ENCODE measurements around the gene DSCAML1. TPM values are rescaled to one million over a fixed set of nuclear protein-coding genes. Genes with fewer than 3 reads are reported as not detected.

DSCAML1 gene
- total RNA-seq, 1 experiment from 2014 or later, result 0.15 TPM

GRCh38 chr11:117490911-117491310 lies 306.1 kb downstream of the DSCAML1 start:
- no peaks in the 10 kb centered on the region for H3K9me3 Mint-ChIP-seq
- no peak overlapping the region; a peak in 1 of 5 replicates for H3K4me3 Mint-ChIP-seq
- H3K4me1 Mint-ChIP-seq, result peaks cover 20 to 45% of the 10 kb centered on the region in 2 experiments
- no peak overlapping the region for H3K27ac Mint-ChIP-seq
- Histone ChIP-seq H3K23me2 (ENCODE audit: insufficient read length, low read depth, low read length, poor library complexity, severe bottlenecking) (no peaks in the 10 kb centered on the region), H2BK5ac (ENCODE audit: insufficient read length, low read length) (no peak overlapping the region), H3K27me3 (ENCODE audit: insufficient read depth, low read length) (no peaks in the 10 kb centered on the region), H3K56ac (ENCODE audit: insufficient read length, low read depth, low read length) (no peak overlapping the region), H4K20me1 (ENCODE audit: control insufficient read depth, insufficient read depth, insufficient read length) (no peaks in the 10 kb centered on the region), H3K27ac (ENCODE audit: insufficient read length, low read depth, low read length) (no peak overlapping the region), H3K9ac (ENCODE audit: extremely low read depth, insufficient read length, low read length) (no peak overlapping the region), H3K79me1 (ENCODE audit: insufficient read depth, low read depth, low read length, poor library complexity, severe bottlenecking) (no peaks in the 10 kb centered on the region), H4K5ac (ENCODE audit: insufficient read length, low read depth, low read length) (no peak overlapping the region), H2BK12ac (ENCODE audit: insufficient read length, low read depth, low read length) (no peak overlapping the region), H3K14ac (ENCODE audit: insufficient read depth, low read length) (no peak overlapping the region), H3K4ac (ENCODE audit: low read depth, low read length) (no peak overlapping the region), H2BK20ac (ENCODE audit: low read depth, low read length, poor library complexity, severe bottlenecking) (no peak overlapping the region), H2AK5ac (ENCODE audit: insufficient read length, low read length) (no peak overlapping the region), H3K79me2 (ENCODE audit: insufficient read depth, low read length) (no peaks in the 10 kb centered on the region), H3T11ph (ENCODE audit: low read length) (no peak overlapping the region), H3K9me3 (ENCODE audit: control insufficient read depth, low read depth, low read length) (no peaks in the 10 kb centered on the region), H3K23ac (ENCODE audit: insufficient read length, low read depth, low read length) (no peak overlapping the region), H2AFZ (ENCODE audit: low read length) (no peak overlapping the region), H4K91ac (ENCODE audit: insufficient read length, low read depth, low read length) (no peak overlapping the region), H4K8ac (replicated peaks; ENCODE audit: insufficient read length, low read depth, low read length) (no peak overlapping the region), H3K4me1 (ENCODE audit: insufficient read depth, low read length) (peaks cover 6% of the 10 kb centered on the region; the same call in 1 of the 2 replicates), H3K4me2 (ENCODE audit: insufficient read depth, insufficient read length, low read length) (no peak overlapping the region), H3K18ac (ENCODE audit: insufficient read length, low read depth, low read length) (no peak overlapping the region), H2BK15ac (ENCODE audit: low read depth, low read length) (no peak overlapping the region), H2BK120ac (ENCODE audit: low read depth, low read length, poor library complexity, severe bottlenecking) (no peak overlapping the region)
- no peaks in the 10 kb centered on the region; a peak in 1 of 7 replicates for H3K36me3 Mint-ChIP-seq (ENCODE audit: insufficient read depth in 1 of 3, low read depth in 3 of 3)
- TF ChIP-seq CTCF (conservative IDR thresholded peaks at IDR 0.05), result no peak
- peaks cover 13% of the 10 kb centered on the region for H3K27me3 Mint-ChIP-seq (ENCODE audit: low read depth)
- WGBS (ENCODE audit: extremely low coverage, insufficient read length, low lambda C conversion rate), result no CpG with 5 or more reads among the region's 6 CpGs
- DNase-seq, result no peak

All from H9 (cell line).